ENCODE data around the gene NKX1-2.

Gene NKX1-2

GRCh38 chr10:124465777-124466488 lies 16.1 kb upstream of the NKX1-2 start:
- H3K27ac ChIP-seq (ENCODE audit: insufficient read depth, low read length, poor library complexity, severe bottlenecking): peak overlapping the region; percentile 16
- peaks cover 13% of the 10 kb centered on the region for H3K4me1 ChIP-seq (ENCODE audit: control insufficient read depth, insufficient read depth, low read length, poor library complexity, severe bottlenecking)
- no peak for DNase-seq
- H3K4me3 ChIP-seq (ENCODE audit: insufficient read depth, low read depth, low read length, poor library complexity, severe bottlenecking): no peak overlapping the region
- no peaks in the 10 kb centered on the region for H3K36me3 ChIP-seq (ENCODE audit: control insufficient read depth, insufficient read depth, low read length)
- no peaks in the 10 kb centered on the region for H3K27me3 ChIP-seq (replicated peaks; ENCODE audit: control insufficient read depth, insufficient read depth, low read length, poor library complexity, severe bottlenecking)
- H3K9me3 ChIP-seq (ENCODE audit: control insufficient read depth, low read length): no peaks in the 10 kb centered on the region

GRCh38 chr10:124465003-124465776 lies 15.4 kb upstream of the NKX1-2 start:
- Histone ChIP-seq H3K27ac (ENCODE audit: insufficient read depth, low read length, poor library complexity, severe bottlenecking) (no peak overlapping the region), H3K4me3 (ENCODE audit: insufficient read depth, low read depth, low read length, poor library complexity, severe bottlenecking) (peak overlapping the region; percentile 13), H3K9me3 (ENCODE audit: control insufficient read depth, low read length) (no peaks in the 10 kb centered on the region), H3K4me1 (ENCODE audit: control insufficient read depth, insufficient read depth, low read length, poor library complexity, severe bottlenecking) (peaks cover 13% of the 10 kb centered on the region), H3K36me3 (ENCODE audit: control insufficient read depth, insufficient read depth, low read length) (no peaks in the 10 kb centered on the region), H3K27me3 (replicated peaks; ENCODE audit: control insufficient read depth, insufficient read depth, low read length, poor library complexity, severe bottlenecking) (no peaks in the 10 kb centered on the region)
- no peak for DNase-seq

- Histone ChIP-seq H3K4me1 (ENCODE audit: control insufficient read depth, insufficient read depth, low read length, poor library complexity, severe bottlenecking) (peaks cover 13% of the 10 kb centered on the region), H3K27me3 (replicated peaks; ENCODE audit: control insufficient read depth, insufficient read depth, low read length, poor library complexity, severe bottlenecking) (no peaks in the 10 kb centered on the region), H3K36me3 (ENCODE audit: control insufficient read depth, insufficient read depth, low read length) (no peaks in the 10 kb centered on the region), H3K4me3 (ENCODE audit: insufficient read depth, low read depth, low read length, poor library complexity, severe bottlenecking) (no peak overlapping the region), H3K27ac (ENCODE audit: insufficient read depth, low read length, poor library complexity, severe bottlenecking) (no peak overlapping the region), H3K9me3 (ENCODE audit: control insufficient read depth, low read length) (no peaks in the 10 kb centered on the region)
- no peak for DNase-seq
Observed at GRCh38 chr10:124464028-124464965, 14.5 kb upstream of the NKX1-2 start.

- Histone ChIP-seq H3K9me3 (ENCODE audit: control insufficient read depth, low read length) (no peaks in the 10 kb centered on the region), H3K4me3 (ENCODE audit: insufficient read depth, low read depth, low read length, poor library complexity, severe bottlenecking) (peak overlapping the region; percentile 58), H3K27ac (ENCODE audit: insufficient read depth, low read length, poor library complexity, severe bottlenecking) (peak overlapping the region; percentile 62), H3K27me3 (replicated peaks; ENCODE audit: control insufficient read depth, insufficient read depth, low read length, poor library complexity, severe bottlenecking) (no peaks in the 10 kb centered on the region), H3K36me3 (ENCODE audit: control insufficient read depth, insufficient read depth, low read length) (no peaks in the 10 kb centered on the region), H3K4me1 (ENCODE audit: control insufficient read depth, insufficient read depth, low read length, poor library complexity, severe bottlenecking) (peaks cover 13% of the 10 kb centered on the region)
- DNase-seq: no peak
Observed at GRCh38 chr10:124462348-124462695, 12.5 kb upstream of the NKX1-2 start.

GRCh38 chr10:124461642-124462347 lies 12.0 kb upstream of the NKX1-2 start, which contains the start of gene LHPP:
TSS of gene LHPP (plus strand) at chr10:124461823. CDS start at chr10:124461863, 40 bp downstream.
- no peaks in the 10 kb centered on the region for H3K9me3 ChIP-seq (ENCODE audit: control insufficient read depth, low read length)
- peak within 1 kb of the TSS; percentile 62 for H3K27ac ChIP-seq (ENCODE audit: insufficient read depth, low read length, poor library complexity, severe bottlenecking)
- H3K4me3 ChIP-seq (ENCODE audit: insufficient read depth, low read depth, low read length, poor library complexity, severe bottlenecking): peak within 1 kb of the TSS; percentile 58
- no peaks in the 10 kb centered on the region for H3K27me3 ChIP-seq (replicated peaks; ENCODE audit: control insufficient read depth, insufficient read depth, low read length, poor library complexity, severe bottlenecking)
- H3K36me3 ChIP-seq (ENCODE audit: control insufficient read depth, insufficient read depth, low read length): no peaks in the 10 kb centered on the region
- peaks cover 13% of the 10 kb centered on the region for H3K4me1 ChIP-seq (ENCODE audit: control insufficient read depth, insufficient read depth, low read length, poor library complexity, severe bottlenecking)
- DNase-seq: peak; percentile 54 to 75 (median 74)

GRCh38 chr10:124460144-124460543 lies 10.3 kb upstream of the NKX1-2 start:
- no peak overlapping the region for H3K4me3 ChIP-seq (ENCODE audit: insufficient read depth, low read depth, low read length, poor library complexity, severe bottlenecking)
- no peaks in the 10 kb centered on the region for H3K36me3 ChIP-seq (ENCODE audit: control insufficient read depth, insufficient read depth, low read length)
- H3K27ac ChIP-seq (ENCODE audit: insufficient read depth, low read length, poor library complexity, severe bottlenecking): no peak overlapping the region
- H3K4me1 ChIP-seq (ENCODE audit: control insufficient read depth, insufficient read depth, low read length, poor library complexity, severe bottlenecking): peaks cover 7% of the 10 kb centered on the region
- H3K27me3 ChIP-seq (replicated peaks; ENCODE audit: control insufficient read depth, insufficient read depth, low read length, poor library complexity, severe bottlenecking): no peaks in the 10 kb centered on the region
- no peaks in the 10 kb centered on the region for H3K9me3 ChIP-seq (ENCODE audit: control insufficient read depth, low read length)
- no peak for DNase-seq

- H3K4me3 ChIP-seq (ENCODE audit: insufficient read depth, low read depth, low read length, poor library complexity, severe bottlenecking): no peak overlapping the region
- H3K27me3 ChIP-seq (replicated peaks; ENCODE audit: control insufficient read depth, insufficient read depth, low read length, poor library complexity, severe bottlenecking): no peaks in the 10 kb centered on the region
- peaks cover 2% of the 10 kb centered on the region for H3K4me1 ChIP-seq (ENCODE audit: control insufficient read depth, insufficient read depth, low read length, poor library complexity, severe bottlenecking)
- no peaks in the 10 kb centered on the region for H3K9me3 ChIP-seq (ENCODE audit: control insufficient read depth, low read length)
- no peak overlapping the region for H3K27ac ChIP-seq (ENCODE audit: insufficient read depth, low read length, poor library complexity, severe bottlenecking)
- no peak for DNase-seq
- H3K36me3 ChIP-seq (ENCODE audit: control insufficient read depth, insufficient read depth, low read length): no peaks in the 10 kb centered on the region
Observed at GRCh38 chr10:124459395-124459794, 9.6 kb upstream of the NKX1-2 start.

- Histone ChIP-seq H3K4me1 (ENCODE audit: control insufficient read depth, insufficient read depth, low read length, poor library complexity, severe bottlenecking) (peaks cover 2% of the 10 kb centered on the region), H3K4me3 (ENCODE audit: insufficient read depth, low read depth, low read length, poor library complexity, severe bottlenecking) (no peak overlapping the region), H3K27me3 (replicated peaks; ENCODE audit: control insufficient read depth, insufficient read depth, low read length, poor library complexity, severe bottlenecking) (peaks cover 4% of the 10 kb centered on the region), H3K36me3 (ENCODE audit: control insufficient read depth, insufficient read depth, low read length) (no peaks in the 10 kb centered on the region), H3K27ac (ENCODE audit: insufficient read depth, low read length, poor library complexity, severe bottlenecking) (no peak overlapping the region), H3K9me3 (ENCODE audit: control insufficient read depth, low read length) (no peaks in the 10 kb centered on the region)
- DNase-seq: no peak
Observed at GRCh38 chr10:124458889-124459288, 9.1 kb upstream of the NKX1-2 start.

GRCh38 chr10:124458473-124458872 lies 8.6 kb upstream of the NKX1-2 start:
- Histone ChIP-seq H3K27me3 (replicated peaks; ENCODE audit: control insufficient read depth, insufficient read depth, low read length, poor library complexity, severe bottlenecking) (peaks cover 4% of the 10 kb centered on the region), H3K9me3 (ENCODE audit: control insufficient read depth, low read length) (no peaks in the 10 kb centered on the region), H3K36me3 (ENCODE audit: control insufficient read depth, insufficient read depth, low read length) (no peaks in the 10 kb centered on the region), H3K4me3 (ENCODE audit: insufficient read depth, low read depth, low read length, poor library complexity, severe bottlenecking) (no peak overlapping the region), H3K27ac (ENCODE audit: insufficient read depth, low read length, poor library complexity, severe bottlenecking) (no peak overlapping the region), H3K4me1 (ENCODE audit: control insufficient read depth, insufficient read depth, low read length, poor library complexity, severe bottlenecking) (peaks cover 2% of the 10 kb centered on the region)
- DNase-seq: no peak
